Nephron progenitor cell (in vitro differentiated cells): ENCODE measurements around the gene NEURL2.
A peak's percentile ranks its signal among the peaks of the same experiment; 100 is the strongest.

Experiments
- DNase-seq: peaks from one replicate; pipeline ENCODE4 v3.0.0; 2021
- H3K27ac Mint-ChIP-seq: 2 replicates; pipeline ENCODE4 v1.8.0; 2021; ENCODE audit warnings: mild to moderate bottlenecking, moderate library complexity, mixed read lengths
- H3K27me3 Mint-ChIP-seq: 2 replicates; pipeline ENCODE4 v1.8.0; 2021; ENCODE audit warnings: mild to moderate bottlenecking, low read depth, mixed read lengths; ENCODE audit not compliant: poor library complexity
- H3K36me3 Mint-ChIP-seq: 2 replicates; pipeline ENCODE4 v1.8.0; 2021; ENCODE audit warnings: low read depth, mixed read lengths
- H3K4me1 Mint-ChIP-seq: 2 replicates; pipeline ENCODE4 v1.8.0; 2021; ENCODE audit warnings: mixed read lengths
- H3K4me3 Mint-ChIP-seq: 2 replicates; pipeline ENCODE4 v1.8.0; 2021; ENCODE audit warnings: mild to moderate bottlenecking, moderate library complexity, mixed read lengths
- H3K9me3 Mint-ChIP-seq: 2 replicates; pipeline ENCODE4 v1.8.0; 2021; ENCODE audit warnings: mild to moderate bottlenecking, moderate library complexity, mixed read lengths
- CTCF ChIP-seq: fragments of 200-600 bp; sonication (generic); IDR thresholded peaks from 2 replicates; pipeline ENCODE4 v1.5.0; 2021; ENCODE audit warnings: antibody characterized with exemption

NEURL2 gene

GRCh38 chr20:45861221-45862075 lies 29.6 kb downstream of the NEURL2 start:
- no peak for DNase-seq
- Mint-ChIP-seq H3K4me3 (no peak overlapping the region), H3K27me3 (peaks cover 9% of the 10 kb centered on the region), H3K27ac (no peak overlapping the region), H3K36me3 (no peaks in the 10 kb centered on the region), H3K9me3 (no peaks in the 10 kb centered on the region), H3K4me1 (peaks cover 44% of the 10 kb centered on the region)
- TF ChIP-seq CTCF: no peak

- Mint-ChIP-seq H3K27me3 (peaks cover 9% of the 10 kb centered on the region), H3K4me1 (peaks cover 49% of the 10 kb centered on the region), H3K27ac (no peak overlapping the region), H3K4me3 (no peak overlapping the region), H3K9me3 (no peaks in the 10 kb centered on the region), H3K36me3 (no peaks in the 10 kb centered on the region)
- TF ChIP-seq CTCF: no peak
- DNase-seq: no peak
Measured at GRCh38 chr20:45860560-45861220, 30.3 kb downstream of the NEURL2 start.

DNA sequence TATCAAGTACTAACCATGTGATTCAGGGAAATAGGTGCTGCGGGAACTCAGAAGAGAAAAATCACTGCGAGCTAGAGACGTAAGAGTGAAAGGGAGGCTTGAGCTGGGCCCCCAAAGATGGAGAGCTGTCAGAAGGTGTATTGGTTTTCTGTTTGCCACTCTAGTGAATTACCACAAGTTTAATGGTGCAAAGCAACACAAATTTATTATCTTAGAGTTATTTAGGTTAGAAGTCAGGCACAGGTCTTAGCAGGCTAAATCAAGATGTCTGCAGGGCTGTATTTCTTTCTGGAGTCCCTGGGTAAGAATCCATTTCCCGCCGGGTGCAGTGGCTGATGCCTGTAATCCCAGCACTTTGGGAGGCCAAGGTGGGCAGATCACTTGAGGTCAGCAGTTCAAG lies 31.1 kb downstream of the NEURL2 start:
- TF ChIP-seq CTCF: no peak
- Mint-ChIP-seq H3K27me3 (peaks cover 9% of the 10 kb centered on the region), H3K4me1 (peaks cover 54% of the 10 kb centered on the region), H3K9me3 (no peaks in the 10 kb centered on the region), H3K4me3 (no peak overlapping the region), H3K27ac (peak overlapping the region; percentile 6), H3K36me3 (peaks cover 3% of the 10 kb centered on the region)
- no peak for DNase-seq

DNA sequence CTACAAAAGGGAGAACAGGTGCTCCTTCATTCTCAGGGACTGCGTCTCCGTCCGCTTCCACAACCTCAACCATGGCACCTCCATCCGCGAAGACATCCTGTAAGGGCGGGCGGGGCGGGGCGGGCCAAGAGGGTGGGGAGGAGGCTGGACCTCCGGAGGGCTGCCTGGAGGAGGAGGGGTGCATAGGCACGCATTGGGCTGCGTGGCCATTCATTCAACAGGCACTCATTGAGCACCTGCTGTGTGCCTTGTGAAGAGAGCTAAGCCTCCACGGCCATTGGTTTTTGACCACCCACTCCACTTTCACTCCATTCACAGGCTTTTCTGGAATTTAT lies 33.2 kb downstream of the NEURL2 start:
- peaks cover 3% of the 10 kb centered on the region for H3K27me3 Mint-ChIP-seq
- DNase-seq: no peak
- no peaks in the 10 kb centered on the region for H3K9me3 Mint-ChIP-seq
- H3K4me3 Mint-ChIP-seq: peak overlapping the region; percentile 95
- H3K36me3 Mint-ChIP-seq: peaks cover 14% of the 10 kb centered on the region
- peak overlapping the region; percentile 81 for H3K27ac Mint-ChIP-seq
- no peak for TF ChIP-seq CTCF
- H3K4me1 Mint-ChIP-seq: peaks cover 61% of the 10 kb centered on the region

- Mint-ChIP-seq H3K4me3 (peak within 1 kb of the TSS; percentile 95), H3K27me3 (peaks cover 3% of the 10 kb centered on the region), H3K9me3 (no peaks in the 10 kb centered on the region), H3K4me1 (peaks cover 63% of the 10 kb centered on the region), H3K27ac (peak within 1 kb of the TSS; percentile 97), H3K36me3 (peaks cover 16% of the 10 kb centered on the region)
- no peak for TF ChIP-seq CTCF
- peak; percentile 93 for DNase-seq
Measured at GRCh38 chr20:45857114-45857881, 33.7 kb downstream of the NEURL2 start, which contains the start of the genes ACOT8 and ZSWIM3. Gene ACOT8 (minus strand): TSS chr20:45857392. CDS start chr20:45857315, 77 bp downstream. Gene ZSWIM3 (plus strand): TSS chr20:45857614. CDS start chr20:45857826, 212 bp downstream.
